Peyer's patch (tissue), 4 donors: ENCODE measurements around the gene EDN2.

ENCODE experiments used
- POLR2A ChIP-seq, 2 donors: fragments of 450-650 bp; IDR thresholded peaks; one replicate each; pipeline ENCODE4 v1.5.1; 2017; ENCODE audit warnings: antibody characterized with exemption in 2 of 2, mild to moderate bottlenecking in 2 of 2, moderate library complexity in 2 of 2
- TF ChIP-seq, protein P1 (sequence below), 6 experiments: fragments of 450-650 bp in 4 of 6; fragments of 200-600 bp in 2 of 6; sonication (generic) in 1 of 6; IDR thresholded peaks; one replicate each; pipeline ENCODE4 v1.5.1; 2017 to 2019; ENCODE audit warnings: antibody characterized with exemption in 6 of 6, mild to moderate bottlenecking in 3 of 6, moderate library complexity in 1 of 6

DNA sequence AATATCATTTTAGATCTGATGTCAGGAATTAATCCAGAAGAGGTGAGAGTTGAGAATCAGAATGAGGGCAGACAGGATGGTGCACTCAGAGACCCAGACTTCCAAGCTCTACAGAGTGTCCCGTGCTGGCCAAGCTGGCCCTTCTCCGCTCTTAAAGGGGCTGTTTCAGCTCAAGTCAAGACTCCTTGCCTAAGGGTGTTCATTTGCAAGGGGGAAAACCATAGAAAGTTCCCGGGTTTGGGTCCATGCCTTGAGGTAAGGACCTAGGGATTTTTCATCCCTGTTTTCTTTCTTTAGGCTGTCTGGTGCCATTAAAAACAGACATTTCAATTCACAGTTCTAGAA lies 47.5 kb downstream of the EDN2 start:
- TF ChIP-seq, protein P1, sequence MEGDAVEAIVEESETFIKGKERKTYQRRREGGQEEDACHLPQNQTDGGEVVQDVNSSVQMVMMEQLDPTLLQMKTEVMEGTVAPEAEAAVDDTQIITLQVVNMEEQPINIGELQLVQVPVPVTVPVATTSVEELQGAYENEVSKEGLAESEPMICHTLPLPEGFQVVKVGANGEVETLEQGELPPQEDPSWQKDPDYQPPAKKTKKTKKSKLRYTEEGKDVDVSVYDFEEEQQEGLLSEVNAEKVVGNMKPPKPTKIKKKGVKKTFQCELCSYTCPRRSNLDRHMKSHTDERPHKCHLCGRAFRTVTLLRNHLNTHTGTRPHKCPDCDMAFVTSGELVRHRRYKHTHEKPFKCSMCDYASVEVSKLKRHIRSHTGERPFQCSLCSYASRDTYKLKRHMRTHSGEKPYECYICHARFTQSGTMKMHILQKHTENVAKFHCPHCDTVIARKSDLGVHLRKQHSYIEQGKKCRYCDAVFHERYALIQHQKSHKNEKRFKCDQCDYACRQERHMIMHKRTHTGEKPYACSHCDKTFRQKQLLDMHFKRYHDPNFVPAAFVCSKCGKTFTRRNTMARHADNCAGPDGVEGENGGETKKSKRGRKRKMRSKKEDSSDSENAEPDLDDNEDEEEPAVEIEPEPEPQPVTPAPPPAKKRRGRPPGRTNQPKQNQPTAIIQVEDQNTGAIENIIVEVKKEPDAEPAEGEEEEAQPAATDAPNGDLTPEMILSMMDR (IDR thresholded peaks at IDR 0.05), result no peak
- no peak for TF ChIP-seq POLR2A (IDR thresholded peaks at IDR 0.05)
